Neural crest cell (in vitro differentiated cells): Measurements from ENCODE around the gene VWA3A. TPM values are rescaled to one million over a fixed set of nuclear protein-coding genes. Genes with fewer than 3 reads are reported as not detected.
A peak's percentile ranks its signal among the peaks of the same experiment; 100 is the strongest.

Source experiments
- DNase-seq: peaks from one replicate; pipeline ENCODE4 v3.0.0; 2021; ENCODE audit warnings: low read depth, mixed read lengths, low spot score
- H3K27ac Mint-ChIP-seq: one replicate; pipeline ENCODE4 v1.8.0; 2021; ENCODE audit warnings: mild to moderate bottlenecking, mixed read lengths; ENCODE audit not compliant: unreplicated experiment
- H3K27me3 Mint-ChIP-seq: 2 replicates; pipeline ENCODE4 v1.8.0; 2021; ENCODE audit warnings: low read depth, mild to moderate bottlenecking, mixed read lengths
- H3K36me3 Mint-ChIP-seq: 2 replicates; pipeline ENCODE4 v1.8.0; 2021; ENCODE audit warnings: low read depth, mild to moderate bottlenecking, mixed read lengths
- H3K4me1 Mint-ChIP-seq: 2 replicates; pipeline ENCODE4 v1.8.0; 2021; ENCODE audit warnings: mixed read lengths
- H3K4me3 Mint-ChIP-seq: one replicate; pipeline ENCODE4 v1.8.0; 2021; ENCODE audit warnings: mild to moderate bottlenecking, mixed read lengths
- H3K9me3 Mint-ChIP-seq: 2 replicates; pipeline ENCODE4 v1.8.0; 2021; ENCODE audit warnings: mixed read lengths
- total RNA-seq: library from RNA; stranded (reverse); gene quantifications from 2 replicates; pipeline ENCODE4 v1.2.1, GENCODE V29; 2021
- TF ChIP-seq, protein P1 (sequence below): fragments of 200-600 bp; sonication (generic); conservative IDR thresholded peaks from 2 replicates; pipeline ENCODE4 v1.5.0; 2021; ENCODE audit warnings: antibody characterized with exemption, mild to moderate bottlenecking

VWA3A gene
- total RNA-seq, 1 donor from 2014 or later: not detected

DNA sequence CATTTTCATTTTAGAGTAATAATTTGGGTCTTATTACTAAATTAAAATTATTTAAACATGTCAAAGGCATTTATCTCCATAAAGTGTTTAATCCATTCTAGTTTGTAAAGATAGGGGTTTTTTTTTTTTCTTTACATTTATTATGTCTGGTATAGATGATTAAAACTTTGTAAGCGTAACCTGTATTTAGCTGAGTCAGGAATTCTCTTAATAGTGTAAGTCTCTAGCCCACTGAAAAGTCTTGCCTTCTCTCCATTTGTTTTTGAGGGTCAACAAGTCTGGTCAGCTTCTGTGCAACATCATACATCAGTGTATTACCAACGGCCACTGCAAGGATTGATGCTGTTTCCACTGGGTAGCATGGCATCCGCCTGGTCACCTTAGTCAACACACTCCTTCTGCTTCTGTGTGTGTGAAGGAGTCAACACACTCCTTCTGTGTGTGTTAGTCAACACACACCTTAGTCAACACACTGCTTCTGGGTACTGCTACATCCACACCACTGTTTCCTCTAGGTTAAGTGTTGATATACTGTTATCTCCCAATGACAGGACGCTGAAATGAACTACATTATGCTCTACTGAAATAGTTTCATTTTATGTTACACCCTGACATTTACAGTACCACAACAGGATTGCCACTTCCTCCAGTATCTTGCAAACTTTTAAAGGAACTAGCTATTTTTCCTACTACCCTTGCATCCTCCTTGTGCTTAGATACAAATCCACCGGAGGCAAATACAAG, 37.3 kb upstream of the VWA3A start:
- DNase-seq: no peak
- no peaks in the 10 kb centered on the region for H3K4me1 Mint-ChIP-seq
- no peak overlapping the region for H3K27ac Mint-ChIP-seq
- H3K4me3 Mint-ChIP-seq: no peak overlapping the region
- H3K27me3 Mint-ChIP-seq: no peaks in the 10 kb centered on the region
- H3K9me3 Mint-ChIP-seq: no peaks in the 10 kb centered on the region
- H3K36me3 Mint-ChIP-seq: no peaks in the 10 kb centered on the region
- TF ChIP-seq, protein P1, sequence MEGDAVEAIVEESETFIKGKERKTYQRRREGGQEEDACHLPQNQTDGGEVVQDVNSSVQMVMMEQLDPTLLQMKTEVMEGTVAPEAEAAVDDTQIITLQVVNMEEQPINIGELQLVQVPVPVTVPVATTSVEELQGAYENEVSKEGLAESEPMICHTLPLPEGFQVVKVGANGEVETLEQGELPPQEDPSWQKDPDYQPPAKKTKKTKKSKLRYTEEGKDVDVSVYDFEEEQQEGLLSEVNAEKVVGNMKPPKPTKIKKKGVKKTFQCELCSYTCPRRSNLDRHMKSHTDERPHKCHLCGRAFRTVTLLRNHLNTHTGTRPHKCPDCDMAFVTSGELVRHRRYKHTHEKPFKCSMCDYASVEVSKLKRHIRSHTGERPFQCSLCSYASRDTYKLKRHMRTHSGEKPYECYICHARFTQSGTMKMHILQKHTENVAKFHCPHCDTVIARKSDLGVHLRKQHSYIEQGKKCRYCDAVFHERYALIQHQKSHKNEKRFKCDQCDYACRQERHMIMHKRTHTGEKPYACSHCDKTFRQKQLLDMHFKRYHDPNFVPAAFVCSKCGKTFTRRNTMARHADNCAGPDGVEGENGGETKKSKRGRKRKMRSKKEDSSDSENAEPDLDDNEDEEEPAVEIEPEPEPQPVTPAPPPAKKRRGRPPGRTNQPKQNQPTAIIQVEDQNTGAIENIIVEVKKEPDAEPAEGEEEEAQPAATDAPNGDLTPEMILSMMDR: no peak

- Mint-ChIP-seq H3K9me3 (no peaks in the 10 kb centered on the region), H3K4me3 (no peak overlapping the region), H3K4me1 (no peaks in the 10 kb centered on the region), H3K27ac (no peak overlapping the region), H3K36me3 (no peaks in the 10 kb centered on the region), H3K27me3 (no peaks in the 10 kb centered on the region)
- no peak for DNase-seq
- TF ChIP-seq, protein P1: peak; percentile 41
Observed at GRCh38 chr16:22055881-22056280, 36.5 kb upstream of the VWA3A start.

DNA sequence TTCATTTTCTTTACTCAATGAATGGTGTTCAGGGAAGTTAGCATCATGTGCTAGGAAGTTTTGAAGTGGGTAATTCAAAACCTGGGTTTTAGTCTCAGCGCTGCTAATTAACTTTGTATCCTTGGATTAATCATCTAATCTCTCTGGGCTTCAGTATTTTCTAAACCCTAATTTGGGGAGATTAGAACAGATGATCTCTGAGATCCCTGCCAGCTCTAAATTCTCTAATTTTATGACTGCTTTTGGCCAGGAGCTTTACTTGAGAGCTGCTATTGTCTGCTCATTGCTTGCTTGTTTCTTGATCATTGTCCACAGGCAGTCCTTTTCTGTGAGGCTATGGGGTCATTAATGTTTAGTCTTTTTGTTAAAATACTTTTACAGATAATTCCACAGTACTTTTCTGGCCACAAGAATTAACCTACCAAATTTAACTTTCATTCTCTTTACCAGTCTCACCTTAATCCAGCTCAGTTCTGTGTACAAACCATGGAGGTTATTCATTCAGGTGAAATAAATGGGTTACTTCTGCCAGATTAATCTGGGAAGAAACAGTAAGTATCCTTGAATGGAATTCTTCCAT, 28.4 kb upstream of the VWA3A start:
- H3K4me3 Mint-ChIP-seq: no peak overlapping the region
- peaks cover 14% of the 10 kb centered on the region for H3K4me1 Mint-ChIP-seq
- H3K9me3 Mint-ChIP-seq: peaks cover 5% of the 10 kb centered on the region
- H3K27me3 Mint-ChIP-seq: no peaks in the 10 kb centered on the region
- H3K27ac Mint-ChIP-seq: no peak overlapping the region
- TF ChIP-seq, protein P1: no peak
- peaks cover 13% of the 10 kb centered on the region for H3K36me3 Mint-ChIP-seq
- no peak for DNase-seq

DNA sequence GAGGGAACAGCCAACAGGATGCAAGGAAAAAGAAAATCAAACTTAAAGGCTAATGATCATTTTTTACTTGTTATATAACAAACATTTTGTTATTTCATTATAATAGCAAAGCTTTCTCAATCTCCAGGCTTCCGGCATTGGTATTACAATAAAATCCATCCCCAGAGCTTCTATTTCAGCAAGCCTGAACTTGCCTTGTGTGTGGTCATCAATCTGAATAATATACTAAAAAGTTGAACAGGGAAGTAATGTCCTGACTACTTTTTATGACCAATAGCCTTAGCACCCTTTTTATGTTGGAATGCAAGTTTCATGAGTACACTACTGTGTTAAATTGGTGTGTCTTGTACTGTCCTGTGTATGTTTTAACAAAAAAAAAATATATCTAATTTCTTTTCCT, 27.1 kb upstream of the VWA3A start:
- Mint-ChIP-seq H3K36me3 (peaks cover 13% of the 10 kb centered on the region), H3K9me3 (peaks cover 5% of the 10 kb centered on the region), H3K27ac (no peak overlapping the region), H3K4me3 (no peak overlapping the region), H3K27me3 (no peaks in the 10 kb centered on the region), H3K4me1 (peaks cover 14% of the 10 kb centered on the region)
- TF ChIP-seq, protein P1: no peak
- no peak for DNase-seq

GRCh38 chr16:22070361-22071330, 21.7 kb upstream of the VWA3A start:
- DNase-seq: no peak
- H3K4me3 Mint-ChIP-seq: no peak overlapping the region
- peaks cover 15% of the 10 kb centered on the region for H3K4me1 Mint-ChIP-seq
- H3K36me3 Mint-ChIP-seq: peaks cover 13% of the 10 kb centered on the region
- TF ChIP-seq, protein P1: no peak
- H3K9me3 Mint-ChIP-seq: peaks cover 5% of the 10 kb centered on the region
- no peaks in the 10 kb centered on the region for H3K27me3 Mint-ChIP-seq
- H3K27ac Mint-ChIP-seq: no peak overlapping the region
